HG03039 (cell line): Measurements from ENCODE around the gene CXorf58.
A peak's percentile ranks its signal among the peaks of the same experiment; 100 is the strongest.

Experiments used
- ATAC-seq: cut with Tn5 transposase; IDR thresholded peaks from one replicate; pipeline ENCODE4 v1.9.1; 2021; ENCODE audit warnings: mild to moderate bottlenecking, moderate library complexity; ENCODE audit not compliant: unreplicated experiment

CXorf58 gene

DNA sequence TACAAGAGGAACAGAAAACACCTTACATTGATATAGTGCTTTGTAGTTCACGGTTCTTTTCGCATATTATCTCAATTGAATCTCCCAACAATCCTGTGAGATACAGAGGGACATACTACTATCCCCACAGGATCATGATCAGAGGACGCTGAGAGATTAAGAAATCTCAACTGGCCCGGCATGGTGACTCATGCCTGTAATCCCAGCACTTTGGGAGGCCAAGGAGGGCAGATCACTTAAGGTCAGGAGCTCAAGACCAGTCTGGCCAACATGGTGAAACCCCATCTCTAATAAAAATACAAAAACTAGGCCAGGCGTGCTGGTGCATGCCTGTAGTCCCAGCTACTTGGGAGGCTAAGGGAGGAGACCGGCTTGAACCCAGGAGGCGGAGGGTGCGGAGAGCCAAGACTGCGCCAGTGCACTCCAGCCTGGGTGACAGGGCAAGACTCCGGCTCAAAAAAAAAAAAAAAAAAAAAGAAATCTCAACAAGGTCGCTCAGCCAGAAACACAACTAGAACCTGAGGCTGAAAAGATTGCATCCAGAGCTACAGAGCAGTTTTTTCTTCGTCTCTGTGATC is 7.5 kb upstream of the CXorf58 start:
- no peak for ATAC-seq

DNA sequence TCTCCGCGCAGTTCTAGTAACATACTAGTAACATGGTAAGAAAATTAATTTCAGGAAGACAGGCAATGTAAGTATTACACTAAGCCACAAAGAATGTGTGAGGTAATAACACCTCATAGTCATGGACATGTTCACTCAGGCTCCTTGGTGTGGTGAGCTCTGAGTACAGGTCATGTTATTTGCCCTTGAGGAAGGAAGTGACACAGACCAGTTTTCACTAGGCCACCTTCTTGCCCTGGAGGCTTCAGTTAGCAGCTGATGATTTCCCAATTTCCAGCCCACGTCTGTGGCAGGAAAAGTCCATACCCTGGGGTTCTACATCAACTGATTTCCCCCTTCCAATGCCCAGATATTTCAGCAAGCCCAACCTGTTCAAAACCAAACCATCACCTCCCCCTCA is 6.7 kb upstream of the CXorf58 start:
- no peak for ATAC-seq

DNA sequence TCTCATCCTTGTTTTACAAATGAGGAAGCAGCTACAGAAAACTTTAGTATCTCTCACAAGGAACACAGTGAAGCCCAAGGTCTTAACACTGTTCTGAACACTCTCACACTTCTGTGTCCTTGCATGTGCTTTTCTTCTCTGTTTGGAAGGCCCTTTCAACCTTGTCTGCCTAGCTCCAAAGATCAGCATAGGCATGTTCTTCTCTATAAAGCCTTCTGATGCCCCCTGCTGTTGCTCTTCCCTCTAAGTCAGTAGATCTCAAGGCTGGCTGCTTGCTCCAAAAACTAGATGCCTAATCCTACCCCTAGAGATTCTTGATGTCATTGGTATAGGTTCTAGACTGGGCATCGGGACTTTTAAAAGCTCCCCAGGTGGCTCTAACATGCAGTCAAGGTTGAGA is 6.0 kb upstream of the CXorf58 start:
- ATAC-seq = peak; percentile 54

DNA sequence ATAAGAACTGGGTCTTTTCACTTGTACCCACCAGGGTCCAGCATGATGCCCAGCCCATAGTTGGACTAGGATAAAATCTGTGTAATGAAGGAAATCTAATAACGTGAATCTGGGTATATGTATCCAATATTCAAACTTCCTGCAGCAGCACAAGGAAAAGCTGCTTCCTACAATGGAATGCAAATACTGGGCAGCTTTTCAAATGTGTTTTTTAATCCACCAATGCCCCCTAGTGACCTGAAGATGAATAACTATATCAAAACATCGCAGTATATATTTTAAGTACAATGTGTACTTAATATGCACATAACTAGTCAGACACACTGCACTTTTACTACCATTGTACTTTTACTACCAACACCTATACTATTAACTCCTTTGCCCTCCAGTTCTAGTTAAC is 5.4 kb upstream of the CXorf58 start:
- ATAC-seq = no peak

DNA sequence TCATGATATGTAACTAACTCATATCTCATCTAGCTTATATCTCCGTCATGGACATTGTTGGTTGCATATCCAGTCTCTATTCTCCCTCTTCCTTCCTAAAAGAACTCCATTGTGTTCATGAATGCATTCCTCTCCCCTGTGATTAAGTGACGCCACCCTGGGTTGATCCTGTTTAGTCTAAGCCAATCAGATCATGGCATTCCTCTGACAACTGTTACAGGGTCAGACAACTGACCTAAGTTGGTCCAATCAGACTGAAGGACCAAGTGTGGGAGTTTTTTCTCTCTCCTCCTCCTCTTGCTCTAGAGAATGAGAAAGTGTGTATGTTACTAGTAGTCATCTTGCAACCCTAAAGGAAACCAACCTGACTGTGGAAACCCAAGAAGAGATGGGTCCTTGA is 3.7 kb upstream of the CXorf58 start:
- no peak for ATAC-seq

DNA sequence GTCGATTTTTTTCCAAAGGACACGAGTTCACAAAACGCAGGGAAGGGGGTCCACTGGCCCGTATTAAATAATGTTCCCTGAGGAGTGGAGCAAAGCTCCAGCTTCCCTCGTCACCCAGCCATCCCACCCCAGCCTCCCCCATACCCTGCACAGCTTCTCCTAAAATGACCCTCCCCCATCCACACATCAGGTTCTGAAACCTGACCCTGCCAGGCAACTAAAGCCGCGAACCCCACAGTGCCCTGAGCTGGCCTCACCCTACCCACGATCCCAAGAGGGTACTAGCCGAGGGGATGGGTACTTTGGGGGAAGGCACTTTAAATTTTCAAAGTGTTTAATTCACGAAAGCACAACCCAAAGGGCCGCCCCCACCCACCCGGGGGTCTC is 702 bp upstream of the CXorf58 start:
- no peak for ATAC-seq

DNA sequence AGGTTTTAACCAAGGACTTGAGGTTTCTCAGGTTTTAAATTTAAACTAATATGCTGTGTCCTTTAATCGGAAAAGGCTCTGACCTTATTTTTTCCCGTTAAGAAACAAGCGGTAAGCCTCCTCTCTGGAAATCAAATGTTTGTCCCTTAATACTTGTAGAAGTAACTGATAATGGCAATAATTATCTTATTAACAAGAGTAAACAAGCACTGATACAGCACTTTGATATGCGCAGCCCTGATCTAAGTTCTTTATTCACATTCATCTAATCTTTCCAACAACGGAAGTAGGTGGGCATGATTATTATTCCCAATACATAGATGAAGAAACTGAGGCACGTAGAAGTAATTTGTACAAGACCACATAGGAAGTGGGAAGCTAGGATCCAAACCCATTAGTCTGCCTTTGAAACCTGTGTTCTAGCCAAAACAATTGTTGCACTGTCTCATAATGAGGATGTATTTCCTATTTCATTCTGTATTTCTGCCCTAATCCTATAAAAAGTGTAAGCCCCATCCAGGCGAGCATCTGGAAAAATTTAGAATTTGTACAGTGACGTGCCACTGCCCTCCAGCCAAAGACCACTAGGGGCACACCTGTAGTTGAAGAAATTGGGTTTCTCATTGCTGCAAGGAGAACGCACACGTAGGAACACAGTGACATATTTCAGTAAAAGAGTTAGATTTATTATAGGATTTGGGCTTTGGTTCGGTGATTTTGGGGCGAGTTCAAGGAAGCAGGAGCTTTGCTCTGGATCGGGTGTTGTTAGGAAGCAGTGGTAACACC is 606 bp downstream of the CXorf58 start:
- no peak for ATAC-seq

DNA sequence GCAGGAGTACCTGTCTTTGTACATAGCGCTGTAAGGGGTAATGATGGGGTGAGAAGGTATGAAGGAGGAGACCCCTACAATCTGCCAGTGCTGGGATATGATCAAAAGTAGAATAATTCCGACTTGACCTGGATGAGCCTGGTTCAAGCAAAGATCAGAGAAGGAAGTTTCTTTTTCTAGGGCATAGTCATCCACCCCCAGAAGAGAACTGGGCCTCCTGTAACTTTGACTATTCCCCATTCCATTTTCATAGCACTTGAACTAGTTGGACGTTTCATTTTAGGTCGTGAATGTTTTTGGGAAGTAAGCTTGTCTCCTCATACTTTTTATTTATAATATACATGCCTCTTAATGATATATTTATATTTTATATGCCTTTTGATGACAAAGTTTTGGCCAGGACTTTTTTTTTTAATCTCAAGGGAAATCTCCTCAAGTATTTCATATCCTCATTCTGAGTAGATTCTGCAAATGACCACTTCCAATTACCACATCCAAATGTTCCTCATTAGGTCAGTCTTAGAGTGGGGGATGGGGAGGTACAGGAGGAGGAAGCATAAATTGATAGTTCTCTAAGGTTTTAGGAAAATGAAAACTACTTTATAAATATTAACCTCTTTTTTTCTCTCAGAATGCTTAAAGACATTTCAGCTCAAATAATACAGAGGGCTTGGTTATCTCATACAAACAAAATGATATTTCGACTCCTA is 3.5 kb downstream of the CXorf58 start:
- ATAC-seq = no peak

DNA sequence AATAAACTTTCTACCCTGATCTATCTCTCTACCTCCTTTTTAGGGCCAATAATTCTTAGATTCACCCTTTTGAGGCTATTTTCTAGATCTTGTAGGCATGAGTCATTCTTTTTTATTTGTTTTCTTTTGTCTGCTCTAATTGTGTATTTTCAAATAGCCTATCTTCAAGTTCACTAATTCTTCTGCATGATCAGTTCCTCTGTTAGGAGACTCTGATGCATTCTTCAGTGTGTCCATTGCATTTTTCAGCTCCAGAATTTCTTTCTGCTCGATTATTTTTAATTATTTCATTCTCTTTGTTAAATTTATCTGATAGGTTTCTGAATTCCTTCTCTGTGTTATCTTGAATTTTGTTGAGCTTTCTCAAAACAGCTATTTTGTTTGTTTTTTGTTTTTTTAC is 11.3 kb downstream of the CXorf58 start:
- ATAC-seq = no peak

DNA sequence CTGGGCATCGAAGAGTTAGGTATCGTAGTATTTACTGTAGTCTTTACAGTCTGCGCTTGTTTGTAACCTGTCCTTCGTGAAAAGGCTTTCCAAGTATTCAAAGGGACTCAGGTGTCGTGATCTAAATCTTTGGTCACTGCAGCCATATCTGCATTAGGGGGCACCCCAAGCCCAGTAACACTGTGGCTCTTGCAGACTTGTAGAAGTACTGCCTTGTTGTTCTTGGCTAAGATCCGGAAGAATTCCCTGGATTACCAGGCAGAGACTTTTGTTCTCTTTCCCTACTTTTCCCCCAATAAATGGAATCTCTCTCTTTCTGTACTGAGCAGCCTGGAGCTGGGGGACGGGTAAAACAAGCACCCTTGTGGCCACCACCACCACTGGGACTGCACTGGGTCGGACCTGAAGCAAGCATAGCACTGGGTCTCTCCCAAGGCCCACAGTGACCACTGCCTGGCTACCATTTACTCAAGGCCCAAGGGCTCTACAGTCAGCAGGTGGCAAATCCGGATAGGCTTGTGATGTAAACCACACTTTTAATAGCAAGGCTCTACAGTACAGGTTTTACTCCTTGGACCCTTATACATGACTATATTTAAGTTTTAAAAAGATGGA is 12.0 kb downstream of the CXorf58 start:
- no peak for ATAC-seq

DNA sequence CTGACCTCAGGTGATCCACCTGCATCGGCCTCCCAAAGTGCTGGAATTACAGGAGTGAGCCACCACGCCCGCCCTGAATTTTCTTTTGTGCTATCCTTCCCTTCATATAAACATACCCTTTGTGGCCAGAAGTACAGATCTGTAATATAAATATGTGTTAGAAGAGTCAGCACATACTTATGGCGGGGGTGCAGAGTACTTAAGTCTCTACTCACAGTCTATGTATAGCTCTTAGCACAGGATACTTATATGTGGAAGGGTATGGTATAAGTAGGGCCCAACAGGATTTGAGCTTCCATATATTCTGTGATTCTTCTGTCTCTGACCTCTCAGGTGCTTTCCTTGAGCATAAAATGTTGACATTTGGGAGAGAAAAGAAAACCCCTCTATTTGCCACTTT is 18.2 kb downstream of the CXorf58 start:
- ATAC-seq = no peak

DNA sequence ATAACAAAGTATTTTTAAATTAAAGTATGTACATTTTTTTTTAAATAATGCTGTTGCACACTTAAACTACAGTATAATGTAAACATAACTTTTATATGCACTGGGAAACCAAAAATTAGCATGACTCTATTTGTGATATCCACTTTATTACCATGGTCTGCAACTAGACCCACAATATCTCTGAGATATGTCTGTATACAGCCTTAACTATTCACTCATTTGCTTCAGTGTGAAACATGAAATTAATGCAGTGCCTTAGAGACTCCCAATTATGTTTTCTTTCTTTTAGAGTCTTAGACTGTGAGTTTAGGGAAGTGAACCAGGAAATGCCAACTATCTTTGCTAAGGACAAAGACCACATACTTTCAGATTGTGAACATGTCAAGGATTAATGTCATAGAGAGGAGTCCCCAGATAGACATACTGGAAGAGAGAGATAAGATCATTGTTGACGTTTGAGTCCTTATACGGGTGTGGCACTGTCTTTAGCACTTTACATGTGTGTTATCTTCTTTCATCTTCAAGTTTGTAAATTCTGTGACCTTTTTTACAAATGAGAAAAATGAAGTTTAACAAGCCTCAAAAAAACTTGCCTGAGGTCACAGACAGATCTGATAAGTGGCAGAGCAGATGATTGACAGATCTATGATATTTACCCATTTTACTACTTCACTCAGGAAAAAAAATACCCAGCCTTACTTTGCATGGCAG is 23.2 kb downstream of the CXorf58 start:
- no peak for ATAC-seq

DNA sequence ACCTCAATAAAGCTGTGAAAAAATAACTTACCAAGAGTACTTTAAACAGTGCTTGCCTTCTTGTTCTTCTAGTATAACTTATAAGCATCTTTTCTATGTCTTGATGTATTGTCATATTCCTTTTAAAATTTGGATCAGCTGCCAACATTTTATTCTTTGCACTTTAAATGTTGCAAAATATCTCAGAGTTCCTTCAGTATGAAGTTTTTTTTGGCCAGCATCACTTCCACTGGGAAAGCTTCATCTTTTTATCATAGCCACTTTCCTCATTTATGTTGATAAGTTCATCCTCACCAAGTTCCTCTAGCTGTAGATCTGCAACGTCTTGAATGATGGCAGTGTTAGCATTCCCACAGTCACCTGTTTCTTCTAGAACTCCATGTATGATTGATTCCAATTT is 24.2 kb downstream of the CXorf58 start:
- ATAC-seq = no peak

DNA sequence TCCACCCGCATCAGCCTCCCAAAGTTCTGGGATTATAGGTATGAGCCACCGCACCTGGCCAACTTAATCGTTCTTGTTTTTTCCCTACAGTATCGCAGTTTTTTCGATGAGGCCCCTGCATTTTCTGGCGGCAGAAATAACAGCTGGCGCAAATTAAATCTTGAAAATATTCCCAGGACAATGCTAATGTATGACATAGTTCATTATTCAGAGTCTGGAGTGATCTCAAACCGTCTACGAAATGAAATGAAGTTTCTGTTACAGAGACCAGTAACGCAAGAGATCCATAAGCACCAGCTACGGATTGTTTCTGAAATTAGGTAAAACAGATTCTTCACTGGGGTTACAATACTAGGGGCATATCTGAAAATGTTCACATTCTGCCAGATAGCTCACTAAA is 27.3 kb downstream of the CXorf58 start:
- no peak for ATAC-seq

DNA sequence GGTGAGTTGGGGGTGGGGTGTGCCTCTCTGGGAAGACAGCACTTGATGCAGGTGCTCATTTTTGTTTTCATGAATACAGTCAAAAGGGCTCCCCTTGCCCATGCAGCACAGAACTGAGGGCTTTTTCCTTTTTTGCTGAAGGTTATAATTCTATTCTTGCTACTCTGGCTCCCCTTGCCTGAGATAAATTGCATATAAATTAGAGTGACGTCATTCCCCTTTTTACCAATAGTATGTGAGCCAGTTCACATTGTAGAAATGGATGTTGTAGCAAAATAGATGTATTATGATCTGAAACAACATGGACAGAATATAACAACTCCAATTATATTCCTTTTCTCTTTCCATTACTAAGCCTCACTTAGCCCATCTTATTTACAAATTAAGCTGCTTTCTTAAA is 28.4 kb downstream of the CXorf58 start:
- no peak for ATAC-seq

DNA sequence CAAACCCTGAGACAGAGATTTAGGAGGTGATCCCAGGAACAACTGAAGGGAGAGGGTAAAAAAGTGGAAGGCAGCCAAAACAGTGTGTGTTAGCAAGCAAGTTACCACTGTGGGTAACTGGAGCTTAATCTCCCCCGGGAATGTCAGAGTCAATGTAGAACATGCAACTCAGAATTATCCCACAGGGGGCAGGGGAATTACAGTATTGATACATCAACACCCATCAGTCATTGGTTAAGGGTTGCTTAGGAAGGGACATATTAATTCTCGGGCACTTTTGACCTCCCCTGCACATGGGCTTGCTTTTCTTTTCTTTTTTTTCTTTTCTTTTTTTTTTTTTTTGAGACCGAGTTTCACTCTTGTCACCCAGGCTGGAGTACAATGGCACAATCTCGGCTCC is 29.3 kb downstream of the CXorf58 start:
- no peak for ATAC-seq

DNA sequence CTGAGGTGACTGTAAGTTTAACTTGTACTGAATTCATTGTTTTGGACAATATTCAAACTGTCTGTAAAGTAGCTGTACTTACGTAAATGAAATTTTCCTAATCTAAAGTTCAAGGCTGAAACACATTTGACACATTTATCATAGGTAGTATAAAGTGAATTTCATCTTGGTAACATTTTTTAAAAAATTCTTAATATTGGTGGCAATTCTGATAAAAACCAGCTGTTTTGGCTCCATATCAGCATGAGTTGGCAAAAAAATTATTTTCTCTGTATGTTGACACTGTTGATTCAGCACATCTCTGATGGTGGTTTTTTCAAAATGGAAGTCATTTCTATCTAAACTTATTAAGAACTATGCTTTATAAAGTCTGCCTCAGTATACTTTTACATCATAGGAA is 30.9 kb downstream of the CXorf58 start:
- ATAC-seq = no peak

DNA sequence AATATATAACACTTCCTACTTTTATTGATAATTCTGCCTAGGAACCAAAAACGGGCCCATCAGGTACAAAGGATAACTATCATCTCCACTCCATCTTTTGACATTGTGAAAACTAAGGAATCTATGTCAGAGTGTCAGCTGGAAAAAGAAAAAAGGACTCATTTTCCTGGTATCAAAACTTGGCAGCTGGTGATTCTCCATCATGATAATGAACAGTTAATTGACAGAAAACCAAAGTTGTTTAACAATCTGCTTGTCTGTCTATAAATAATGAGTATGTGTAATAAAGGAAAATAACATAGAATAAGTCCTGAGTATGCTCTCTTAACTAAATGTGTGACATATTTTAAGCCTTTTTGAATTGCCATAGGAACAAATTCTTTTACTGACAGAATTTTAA is 31.4 kb downstream of the CXorf58 start:
- ATAC-seq = no peak

DNA sequence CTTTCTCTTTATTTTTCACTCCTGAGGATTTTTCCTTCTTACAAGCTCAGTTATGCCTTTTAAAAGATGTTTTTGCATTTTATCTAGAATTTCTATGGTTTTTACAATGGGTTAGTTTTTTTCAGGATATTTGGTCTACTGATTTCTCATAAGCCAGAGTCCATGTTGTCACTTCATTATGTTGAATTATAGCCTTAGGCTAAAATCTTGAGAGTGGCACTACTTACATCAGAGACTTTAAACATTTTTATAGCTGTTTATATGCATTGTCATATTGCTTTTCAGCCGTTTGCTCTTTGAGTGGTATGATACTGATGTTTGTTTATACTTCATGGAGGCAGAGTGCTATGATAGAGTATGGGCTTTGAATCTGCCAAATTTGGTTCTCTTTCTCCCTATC is 36.4 kb downstream of the CXorf58 start:
- ATAC-seq = no peak

DNA sequence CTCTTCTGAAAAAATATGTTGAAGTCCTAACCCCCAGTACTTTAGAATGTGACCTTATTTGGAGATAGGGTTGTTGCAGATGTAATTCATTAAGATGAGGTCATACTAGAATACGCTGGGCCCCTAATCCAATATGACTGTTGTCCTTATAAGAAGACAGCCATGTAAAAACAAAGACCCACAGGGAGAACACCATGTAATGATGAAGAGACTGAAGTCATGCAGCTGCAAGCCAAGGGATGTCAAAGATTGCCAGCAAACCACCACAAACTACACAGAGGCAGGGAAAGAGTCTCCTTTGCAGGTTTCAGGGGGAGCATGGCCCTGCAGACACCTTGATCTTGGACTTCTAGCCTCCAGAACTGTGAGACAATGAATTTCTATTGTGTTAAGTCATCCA is 37.4 kb downstream of the CXorf58 start:
- no peak for ATAC-seq

DNA sequence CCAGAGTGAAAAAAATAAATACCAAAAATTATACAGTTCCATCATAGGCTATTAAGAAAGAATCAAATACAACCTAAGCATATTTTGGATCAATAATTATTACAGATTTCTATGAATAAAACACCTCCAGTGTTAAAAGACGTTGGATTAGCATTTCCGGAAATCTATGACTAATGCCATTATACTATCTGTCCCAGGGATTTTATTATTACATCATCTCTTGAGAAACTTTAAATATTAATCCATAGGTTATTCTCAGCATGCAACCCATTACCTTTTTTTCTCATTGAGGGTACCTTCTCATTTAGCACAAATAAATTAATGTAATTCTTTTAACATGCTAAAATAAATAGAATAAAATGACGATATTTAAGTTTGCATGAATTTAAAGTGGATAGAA is 44.6 kb downstream of the CXorf58 start:
- no peak for ATAC-seq
